GM21526 (cell line): ENCODE measurements around the gene TCF4.
A peak's percentile ranks its signal among the peaks of the same experiment; 100 is the strongest.

Source experiments
- ATAC-seq: cut with Tn5 transposase; IDR thresholded peaks from one replicate; pipeline ENCODE4 v1.9.1; 2021; ENCODE audit warnings: moderate library complexity; ENCODE audit not compliant: unreplicated experiment, low FRiP score

The TCF4 gene

DNA sequence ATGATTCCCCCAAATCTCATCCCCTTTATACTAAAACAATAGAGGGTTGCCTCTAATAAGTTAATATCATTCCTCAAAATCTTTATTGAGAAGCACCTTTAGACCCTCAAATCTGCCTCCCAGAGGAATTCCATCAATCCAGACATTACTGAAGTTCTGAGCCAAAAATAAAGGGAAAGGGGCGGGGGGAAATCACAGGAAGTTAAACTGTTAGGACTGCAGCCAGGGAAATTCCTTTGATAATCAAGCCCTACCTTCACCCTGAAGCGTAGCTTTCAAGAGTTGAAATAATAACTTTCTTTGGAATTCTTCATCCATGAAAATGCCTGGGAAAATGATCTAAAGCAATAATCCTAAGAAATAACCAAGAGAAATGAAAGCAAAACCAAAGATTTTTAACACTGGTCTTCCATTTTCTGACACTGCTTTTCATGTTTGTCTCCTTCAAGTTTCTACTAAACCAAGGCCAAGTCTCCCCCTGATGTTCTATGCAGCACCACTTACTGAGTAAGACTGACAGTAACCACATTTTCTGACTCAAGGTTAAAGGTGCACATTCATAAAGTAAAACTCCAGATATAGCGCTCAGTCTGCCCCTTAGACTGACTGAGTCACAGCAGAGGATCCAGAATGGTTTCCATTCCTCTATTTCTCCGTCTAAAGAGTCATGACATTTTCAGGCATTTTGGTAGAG is 78.2 kb downstream of the TCF4 start:
- ATAC-seq: peak; percentile 90

GRCh38 chr18:55508651-55509050 is 79.3 kb downstream of the TCF4 start:
- no peak for ATAC-seq

DNA sequence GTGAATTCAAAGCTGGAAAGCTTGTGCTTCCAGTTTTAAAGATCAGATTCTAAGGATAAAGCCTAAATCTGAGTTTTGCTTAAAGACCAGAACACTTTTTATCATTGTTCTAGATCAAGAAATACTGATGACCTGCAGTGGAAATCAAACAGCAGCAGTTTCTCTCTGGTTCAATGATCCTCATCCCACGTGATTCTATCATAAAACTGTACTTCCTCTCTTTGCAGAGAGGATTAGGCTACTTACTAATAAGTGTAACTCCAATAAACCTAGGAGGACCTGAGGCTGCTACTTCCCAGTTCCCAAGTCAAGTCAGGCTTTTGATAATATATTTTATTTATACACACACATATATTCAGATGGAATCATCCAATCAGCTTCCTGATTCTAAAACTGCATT is 81.9 kb downstream of the TCF4 start:
- ATAC-seq: no peak

DNA sequence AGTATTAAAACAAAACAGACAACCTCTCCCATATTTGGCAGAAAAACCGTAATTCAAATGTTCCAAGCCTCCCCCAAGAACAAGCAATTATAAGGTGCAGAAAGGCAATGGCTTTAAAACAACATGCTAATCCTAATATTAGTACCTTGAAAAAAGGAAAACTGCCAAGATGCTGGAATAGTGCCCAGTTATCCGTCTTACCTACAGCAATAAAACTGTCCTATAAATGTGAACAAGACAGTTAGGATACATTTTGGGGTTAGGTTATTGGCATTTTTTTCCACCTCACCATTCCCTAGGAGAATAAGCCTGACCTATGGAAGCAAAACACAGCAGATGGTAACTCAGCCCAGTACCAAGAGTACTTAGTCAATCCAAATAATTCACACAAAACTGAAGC is 83.2 kb downstream of the TCF4 start:
- no peak for ATAC-seq

DNA sequence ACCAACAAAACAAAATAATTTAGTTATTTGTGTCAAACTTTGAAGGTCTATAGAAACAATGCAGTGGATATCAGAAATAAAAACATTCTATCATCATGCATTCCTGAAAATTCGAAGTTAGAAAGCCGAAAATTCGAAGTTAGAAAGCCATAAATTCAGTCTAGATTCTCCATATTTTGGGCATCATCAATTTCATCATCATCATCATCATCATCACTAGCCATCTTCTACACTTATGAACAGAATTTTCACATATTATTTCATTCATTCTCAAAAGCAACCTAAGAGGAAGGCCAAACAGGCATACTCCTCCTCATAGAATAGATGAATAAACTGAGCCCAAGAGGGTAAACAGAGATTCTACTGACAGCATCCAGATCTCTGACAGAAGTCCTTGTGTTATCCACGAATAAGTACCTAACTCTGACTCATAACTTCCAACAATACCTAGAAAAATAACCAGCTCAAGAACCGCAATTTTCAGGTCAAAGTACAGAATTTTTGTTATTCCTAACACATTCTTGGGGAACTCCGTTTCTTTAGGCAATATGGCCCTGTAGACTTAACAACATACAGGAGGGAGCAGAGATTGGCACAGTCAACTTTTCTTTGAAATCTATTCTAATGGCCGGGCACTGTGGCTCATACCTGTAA is 84.7 kb downstream of the TCF4 start:
- ATAC-seq: no peak

- no peak for ATAC-seq
Measured at GRCh38 chr18:55501982-55502710, 85.8 kb downstream of the TCF4 start.

DNA sequence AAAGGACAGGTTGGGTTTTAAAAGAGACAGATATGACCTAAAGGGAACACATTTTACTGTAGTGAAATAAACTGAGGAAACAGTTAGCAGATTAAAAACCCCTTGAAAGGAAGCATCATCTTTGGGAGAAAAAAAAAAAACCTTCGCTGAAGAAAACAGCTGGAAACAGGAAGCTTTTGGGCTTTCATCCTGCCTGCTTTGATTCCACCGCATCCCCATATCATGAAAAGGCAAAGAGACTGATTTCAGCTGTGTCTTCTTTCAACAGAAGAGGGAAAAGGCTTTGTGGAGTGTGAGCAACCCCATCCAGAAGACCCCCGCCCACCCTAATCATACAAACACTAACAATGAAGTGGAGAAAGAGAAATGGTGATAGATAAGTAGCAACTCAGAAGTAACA is 86.4 kb downstream of the TCF4 start:
- ATAC-seq: no peak

DNA sequence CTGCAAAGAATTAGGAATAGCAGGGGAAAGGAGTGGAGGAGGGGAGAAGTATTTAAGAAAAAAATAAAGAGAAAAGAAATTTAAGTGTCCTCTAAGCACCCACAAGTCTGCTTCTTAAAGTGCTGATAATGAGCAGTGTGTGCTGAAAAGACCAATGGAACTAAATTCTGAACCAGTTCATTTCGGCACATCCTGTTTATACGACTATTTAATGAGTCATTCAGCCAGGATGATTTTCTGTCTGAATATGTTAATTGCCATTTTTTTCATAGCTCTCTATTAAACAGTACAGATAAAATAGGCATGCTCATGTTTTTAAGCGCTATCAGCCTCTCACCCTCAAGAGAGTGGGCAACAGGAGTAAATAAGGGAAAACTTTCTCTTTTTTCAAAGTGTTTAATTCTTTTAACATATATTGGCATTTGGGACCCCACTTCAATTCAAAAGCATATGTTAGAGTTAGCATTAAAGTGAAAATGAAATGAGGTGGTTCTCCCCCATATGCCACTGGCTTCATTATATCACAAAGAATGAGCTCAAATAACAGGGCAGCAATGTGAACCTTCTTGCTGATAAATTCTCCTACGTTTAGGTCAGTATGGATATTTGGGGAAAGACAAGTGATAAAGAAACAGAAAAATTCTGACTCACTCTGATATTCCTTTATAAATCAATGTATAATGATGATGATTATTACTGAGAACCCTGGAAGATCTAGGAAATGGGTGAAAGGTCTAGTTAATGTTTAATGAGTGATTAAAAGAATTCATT is 87.5 kb downstream of the TCF4 start:
- no peak for ATAC-seq

DNA sequence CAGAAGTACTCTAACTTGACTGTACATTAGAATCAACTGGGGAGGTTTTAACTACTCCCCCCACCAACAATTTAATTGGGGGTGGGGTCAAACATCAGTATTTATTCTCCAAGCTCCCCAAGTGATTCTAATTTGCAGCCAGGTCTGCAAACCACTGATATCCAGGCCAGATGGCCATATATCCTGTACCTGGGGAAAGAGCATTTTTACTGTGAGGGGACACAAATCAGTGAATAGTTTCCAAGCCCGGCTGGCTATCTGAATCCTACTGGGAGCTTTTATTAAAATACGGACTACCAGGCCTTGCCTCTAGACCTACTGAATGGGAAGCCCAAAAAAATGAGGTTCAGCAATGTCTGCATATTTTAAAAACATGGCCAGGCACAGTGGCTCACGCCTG is 88.5 kb downstream of the TCF4 start:
- no peak for ATAC-seq

- ATAC-seq: no peak
Measured at GRCh38 chr18:55497825-55498403, 90.1 kb downstream of the TCF4 start.

DNA sequence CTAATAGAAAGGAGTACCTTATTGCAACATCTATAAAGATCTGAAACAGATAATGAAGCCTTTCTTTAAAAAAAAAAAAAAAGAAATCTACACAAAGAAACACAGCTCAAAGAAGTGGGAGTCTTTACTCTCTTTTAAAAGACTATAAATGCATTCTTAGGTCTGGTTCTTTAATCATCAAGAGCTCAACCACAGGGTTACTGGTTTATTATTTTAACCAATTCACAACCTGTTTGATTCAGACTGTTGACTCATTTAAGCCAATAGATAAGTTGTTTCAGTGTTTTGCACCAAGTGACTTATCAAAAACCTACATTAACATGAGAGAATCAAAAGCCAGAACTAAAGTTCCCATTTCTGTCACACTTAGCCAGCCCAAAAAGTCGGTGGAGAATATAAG is 93.1 kb downstream of the TCF4 start:
- ATAC-seq: no peak

DNA sequence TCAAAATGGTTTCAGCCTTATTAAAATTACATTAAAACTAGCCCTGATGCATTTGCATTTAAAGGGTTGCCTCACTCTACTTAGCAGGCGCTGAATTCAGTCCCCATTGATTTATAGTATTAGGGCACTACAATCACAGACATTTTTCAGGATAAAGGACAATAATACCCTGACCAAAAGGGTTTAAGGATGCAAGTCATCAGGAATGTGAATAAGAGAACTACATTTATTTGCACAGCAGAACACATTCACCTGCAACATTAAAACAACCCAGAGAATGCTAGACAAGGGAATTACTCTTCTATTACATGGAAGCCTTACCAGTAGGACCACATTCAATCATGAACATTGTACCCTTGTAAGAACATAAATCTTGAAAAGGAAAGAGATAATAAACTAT is 93.6 kb downstream of the TCF4 start:
- no peak for ATAC-seq

DNA sequence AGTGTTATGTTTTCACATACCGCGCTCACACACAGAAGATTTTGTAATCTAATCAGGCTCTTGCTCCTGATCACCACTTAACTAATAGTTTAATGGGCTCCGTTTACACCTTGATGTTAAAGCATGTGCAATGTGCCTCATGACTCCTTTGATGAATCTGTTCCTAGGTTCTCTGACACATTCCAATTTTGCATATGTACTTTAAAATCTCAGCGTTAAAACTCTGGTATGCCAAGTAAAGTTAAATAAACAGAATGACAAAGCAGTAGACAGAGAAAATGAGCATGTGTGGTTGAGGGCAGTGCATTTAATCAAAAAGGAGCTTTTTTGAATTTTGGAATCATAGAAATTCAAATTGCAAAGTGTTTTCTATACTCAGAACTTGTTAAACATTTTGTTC is 96.4 kb downstream of the TCF4 start:
- ATAC-seq: no peak

DNA sequence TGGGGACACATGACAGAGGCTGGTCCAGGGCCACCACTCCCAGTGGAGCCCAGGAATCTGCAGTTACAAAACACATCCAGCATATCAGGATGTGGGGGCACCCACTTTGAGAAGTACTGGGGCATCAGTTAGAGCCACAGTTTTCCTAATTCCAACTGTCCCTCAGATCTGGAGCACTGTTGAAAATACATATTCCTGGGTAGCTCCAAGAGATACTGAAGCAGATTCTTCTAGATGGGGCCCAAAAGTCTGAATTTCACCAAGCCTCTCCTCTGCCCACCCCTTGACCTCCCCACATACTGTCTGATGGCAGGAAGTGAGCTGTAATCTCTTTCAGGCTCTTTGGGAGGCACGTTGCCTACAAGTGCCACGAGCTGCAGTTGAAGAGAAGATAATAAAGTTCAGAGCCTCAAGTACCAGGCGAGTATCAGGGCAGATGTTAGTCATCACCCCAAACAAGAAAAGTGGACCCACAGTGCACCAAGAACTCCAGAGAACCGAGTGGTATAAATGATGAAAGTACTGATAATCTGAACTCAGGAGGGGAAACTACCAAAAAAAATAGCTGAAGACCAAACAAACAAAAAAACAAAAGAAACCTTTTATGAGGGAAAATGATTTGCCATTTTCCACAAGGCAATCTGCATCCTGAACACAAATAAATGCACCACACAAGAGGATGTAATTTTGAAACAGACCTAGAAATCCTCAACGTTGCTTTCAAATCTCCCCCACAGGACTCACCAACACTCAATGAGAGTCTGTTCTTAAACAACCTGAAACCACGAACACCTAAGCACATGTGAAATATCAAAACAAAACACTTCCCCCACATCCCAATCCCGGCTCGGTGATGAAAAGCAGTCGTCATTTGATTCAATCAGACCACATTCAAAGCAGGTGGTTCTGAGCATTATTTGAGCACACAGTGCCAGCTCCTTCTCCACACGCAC is 98.7 kb downstream of the TCF4 start:
- peak; percentile 78 for ATAC-seq

GRCh38 chr18:55488473-55488872 is 99.5 kb downstream of the TCF4 start:
- no peak for ATAC-seq

DNA sequence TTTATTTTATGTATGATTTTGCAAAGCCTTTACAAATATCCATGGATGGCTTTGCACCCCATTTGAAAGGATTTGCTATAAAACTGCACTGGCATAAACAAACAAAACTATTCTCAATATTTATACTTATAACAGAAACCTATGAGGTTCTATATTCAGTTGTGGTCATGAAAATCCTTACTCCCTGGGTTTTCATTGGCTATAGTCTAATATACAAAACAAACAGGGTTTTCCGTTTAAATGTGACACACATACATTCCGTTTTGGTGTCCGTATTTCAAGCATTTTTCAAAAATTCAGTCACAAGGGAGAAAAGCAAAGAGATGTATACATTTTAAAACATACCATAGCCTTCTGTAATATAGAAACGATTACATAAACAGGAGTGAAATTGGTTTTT is 100.0 kb downstream of the TCF4 start:
- no peak for ATAC-seq

GRCh38 chr18:55486936-55487335 is 101.1 kb downstream of the TCF4 start:
- no peak for ATAC-seq

DNA sequence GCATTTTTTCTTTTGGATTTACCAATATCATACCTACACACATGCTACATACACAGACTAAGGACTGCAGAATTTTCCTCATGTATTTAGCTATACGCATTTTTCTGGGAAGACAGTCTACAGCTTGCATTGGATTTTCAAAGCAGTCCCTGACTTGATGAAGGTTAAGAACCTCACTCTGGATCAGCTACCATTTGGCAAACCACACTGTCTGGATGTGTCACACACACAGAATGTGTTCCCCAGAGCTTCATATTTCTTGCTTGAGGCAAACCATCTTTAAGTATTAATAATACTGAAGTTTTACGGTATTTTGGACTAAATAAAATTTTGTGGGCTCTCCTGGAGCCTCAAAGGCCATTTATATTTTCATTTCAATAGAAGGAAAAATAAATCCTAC is 102.3 kb downstream of the TCF4 start:
- no peak for ATAC-seq

- no peak for ATAC-seq
Measured at GRCh38 chr18:55484773-55485172, 103.2 kb downstream of the TCF4 start.
